Activated effector memory CD4-positive, alpha-beta T cell treated with anti-CD3 and anti-CD28 coated beads, Interleukin-2, amount 50 U/mL, for 16 hours (primary cell): ENCODE results near the gene LSM7.
"Not testable (repeated sequence)": the region's sequence is repeated elsewhere in the genome, so short reads cannot be mapped to it uniquely, and the experiment has no call there.

ENCODE experiments used
- DNase-seq: peaks from one replicate; pipeline ENCODE4 v3.0.0-alpha.2; 2020

The LSM7 gene

GRCh38 chr19:2354670-2355069 is 26.3 kb upstream of the LSM7 start:
- DNase-seq: no peak

- DNase-seq: no peak
Observed at GRCh38 chr19:2353887-2354592, 25.7 kb upstream of the LSM7 start.

GRCh38 chr19:2353159-2353886 is 24.9 kb upstream of the LSM7 start:
- no peak for DNase-seq

GRCh38 chr19:2352121-2352520 is 23.7 kb upstream of the LSM7 start:
- DNase-seq: no peak

- DNase-seq: no peak
Observed at GRCh38 chr19:2351591-2351990, 23.2 kb upstream of the LSM7 start.

GRCh38 chr19:2350656-2351055 is 22.3 kb upstream of the LSM7 start:
- no peak for DNase-seq

GRCh38 chr19:2349818-2350217 is 21.4 kb upstream of the LSM7 start:
- not testable (repeated sequence) for DNase-seq

- DNase-seq: no peak
Observed at GRCh38 chr19:2345794-2346663, 17.6 kb upstream of the LSM7 start.

- DNase-seq: no peak
Observed at GRCh38 chr19:2345076-2345475, 16.7 kb upstream of the LSM7 start.

GRCh38 chr19:2344381-2344870 is 16.0 kb upstream of the LSM7 start:
- DNase-seq: no peak

- no peak for DNase-seq
Observed at GRCh38 chr19:2343289-2343982, 15.1 kb upstream of the LSM7 start.

- no peak for DNase-seq
Observed at GRCh38 chr19:2342656-2343288, 14.4 kb upstream of the LSM7 start.

- no peak for DNase-seq
Observed at GRCh38 chr19:2341982-2342381, 13.6 kb upstream of the LSM7 start.

- DNase-seq: no peak
Observed at GRCh38 chr19:2341244-2341751, 12.9 kb upstream of the LSM7 start.

- DNase-seq: no peak
Observed at GRCh38 chr19:2340496-2341243, 12.3 kb upstream of the LSM7 start.

GRCh38 chr19:2339644-2340310 is 11.4 kb upstream of the LSM7 start:
- DNase-seq: no peak

GRCh38 chr19:2338751-2339643 is 10.6 kb upstream of the LSM7 start:
- no peak for DNase-seq

- no peak for DNase-seq
Observed at GRCh38 chr19:2338055-2338615, 9.7 kb upstream of the LSM7 start.

- DNase-seq: no peak
Observed at GRCh38 chr19:2337329-2337707, 8.9 kb upstream of the LSM7 start.
